PC-9 (cell line): ENCODE measurements around the gene ING1.

Experiments
- EZH2 ChIP-seq: fragments of 200-600 bp; sonication (generic); IDR thresholded peaks from 2 replicates; pipeline ENCODE4 v1.8.0; 2017; ENCODE audit warnings: antibody characterized with exemption, low read depth
- TF ChIP-seq, protein P1 (sequence below): fragments of 200-600 bp; sonication (generic); conservative IDR thresholded peaks from 2 replicates; pipeline ENCODE4 v1.6.1; 2017; ENCODE audit warnings: mixed run types, antibody characterized with exemption, mild to moderate bottlenecking, moderate library complexity

DNA sequence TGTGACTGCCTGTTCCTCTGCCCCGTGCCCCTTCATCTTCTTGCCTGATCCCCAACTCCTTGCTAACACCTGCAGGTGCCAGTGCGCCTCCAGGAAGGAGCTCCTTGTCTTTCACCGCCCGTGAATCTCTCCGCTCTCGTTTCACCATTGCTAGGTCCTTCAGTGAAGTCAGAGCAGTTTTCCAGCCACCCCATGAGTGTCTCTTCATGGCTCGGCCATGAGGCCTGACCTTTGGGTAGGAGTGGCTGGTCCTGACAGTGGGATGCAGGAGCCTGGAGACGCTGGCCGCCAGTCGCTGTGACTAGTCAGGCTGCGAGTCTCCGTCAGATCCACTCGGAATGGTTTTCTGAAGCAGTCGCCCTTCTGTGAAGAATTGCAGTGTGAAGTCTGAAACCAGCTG lies 43.8 kb downstream of the ING1 start:
- TF ChIP-seq, protein P1, sequence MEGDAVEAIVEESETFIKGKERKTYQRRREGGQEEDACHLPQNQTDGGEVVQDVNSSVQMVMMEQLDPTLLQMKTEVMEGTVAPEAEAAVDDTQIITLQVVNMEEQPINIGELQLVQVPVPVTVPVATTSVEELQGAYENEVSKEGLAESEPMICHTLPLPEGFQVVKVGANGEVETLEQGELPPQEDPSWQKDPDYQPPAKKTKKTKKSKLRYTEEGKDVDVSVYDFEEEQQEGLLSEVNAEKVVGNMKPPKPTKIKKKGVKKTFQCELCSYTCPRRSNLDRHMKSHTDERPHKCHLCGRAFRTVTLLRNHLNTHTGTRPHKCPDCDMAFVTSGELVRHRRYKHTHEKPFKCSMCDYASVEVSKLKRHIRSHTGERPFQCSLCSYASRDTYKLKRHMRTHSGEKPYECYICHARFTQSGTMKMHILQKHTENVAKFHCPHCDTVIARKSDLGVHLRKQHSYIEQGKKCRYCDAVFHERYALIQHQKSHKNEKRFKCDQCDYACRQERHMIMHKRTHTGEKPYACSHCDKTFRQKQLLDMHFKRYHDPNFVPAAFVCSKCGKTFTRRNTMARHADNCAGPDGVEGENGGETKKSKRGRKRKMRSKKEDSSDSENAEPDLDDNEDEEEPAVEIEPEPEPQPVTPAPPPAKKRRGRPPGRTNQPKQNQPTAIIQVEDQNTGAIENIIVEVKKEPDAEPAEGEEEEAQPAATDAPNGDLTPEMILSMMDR = no peak
- no peak for TF ChIP-seq EZH2
